Gastrocnemius medialis (tissue), 4 donors: ENCODE measurements around the gene NKD1.

ENCODE experiments used
- POLR2A ChIP-seq, 2 donors: fragments of 450-650 bp; IDR thresholded peaks; one replicate each; pipeline ENCODE4 v1.6.1; 2017; ENCODE audit warnings: antibody characterized with exemption in 2 of 2, mild to moderate bottlenecking in 2 of 2, moderate library complexity in 2 of 2
- TF ChIP-seq, protein P1 (sequence below), 5 experiments: fragments of 450-650 bp in 3 of 5; fragments of 200-600 bp in 2 of 5; sonication (generic) in 2 of 5; IDR thresholded peaks in 4 of 5; conservative IDR thresholded peaks in 1 of 5; 1 replicate in 4 of 5; 2 replicates in 1 of 5; pipeline ENCODE4 v1.5.1; 2016 to 2019; ENCODE audit warnings: antibody characterized with exemption in 5 of 5, mild to moderate bottlenecking in 3 of 5, moderate library complexity in 3 of 5

DNA sequence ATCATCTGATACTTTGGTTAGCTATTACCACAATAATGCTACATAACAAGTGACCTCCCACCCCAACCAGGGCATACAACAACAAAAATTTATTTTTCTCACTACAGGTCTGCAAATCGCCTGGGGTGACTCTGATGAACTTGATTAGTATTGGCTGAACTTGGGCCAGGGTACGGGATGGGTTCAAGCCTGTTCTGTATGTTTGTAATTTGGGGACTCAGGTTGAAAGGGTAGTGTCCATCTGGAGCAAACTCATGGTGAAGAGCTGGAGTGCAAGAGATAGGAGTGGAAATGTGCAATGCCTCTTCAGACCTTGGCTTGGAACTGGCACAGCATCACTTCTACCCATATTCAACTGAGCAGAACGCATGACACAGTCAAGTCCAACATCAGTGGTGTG, 16.3 kb upstream of the NKD1 start:
- TF ChIP-seq, protein P1, sequence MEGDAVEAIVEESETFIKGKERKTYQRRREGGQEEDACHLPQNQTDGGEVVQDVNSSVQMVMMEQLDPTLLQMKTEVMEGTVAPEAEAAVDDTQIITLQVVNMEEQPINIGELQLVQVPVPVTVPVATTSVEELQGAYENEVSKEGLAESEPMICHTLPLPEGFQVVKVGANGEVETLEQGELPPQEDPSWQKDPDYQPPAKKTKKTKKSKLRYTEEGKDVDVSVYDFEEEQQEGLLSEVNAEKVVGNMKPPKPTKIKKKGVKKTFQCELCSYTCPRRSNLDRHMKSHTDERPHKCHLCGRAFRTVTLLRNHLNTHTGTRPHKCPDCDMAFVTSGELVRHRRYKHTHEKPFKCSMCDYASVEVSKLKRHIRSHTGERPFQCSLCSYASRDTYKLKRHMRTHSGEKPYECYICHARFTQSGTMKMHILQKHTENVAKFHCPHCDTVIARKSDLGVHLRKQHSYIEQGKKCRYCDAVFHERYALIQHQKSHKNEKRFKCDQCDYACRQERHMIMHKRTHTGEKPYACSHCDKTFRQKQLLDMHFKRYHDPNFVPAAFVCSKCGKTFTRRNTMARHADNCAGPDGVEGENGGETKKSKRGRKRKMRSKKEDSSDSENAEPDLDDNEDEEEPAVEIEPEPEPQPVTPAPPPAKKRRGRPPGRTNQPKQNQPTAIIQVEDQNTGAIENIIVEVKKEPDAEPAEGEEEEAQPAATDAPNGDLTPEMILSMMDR (IDR thresholded peaks at IDR 0.05 in 4 of 5, conservative IDR thresholded peaks at IDR 0.05 in 1 of 5): no peak
- TF ChIP-seq POLR2A (IDR thresholded peaks at IDR 0.05): no peak
